Activated T-cell treated with anti-CD3 and anti-CD28 coated beads for 4 hours (primary cell): ENCODE results near the gene NEMF.
A peak's percentile ranks its signal among the peaks of the same experiment; 100 is the strongest.
"Not testable (repeated sequence)": the region's sequence is repeated elsewhere in the genome, so short reads cannot be mapped to it uniquely, and the experiment has no call there.

ENCODE experiments used
- DNase-seq: peaks from one replicate; pipeline ENCODE4 v3.0.0-alpha.2; 2020

Gene NEMF

GRCh38 chr14:49875640-49876198 is 23.1 kb upstream of the NEMF start:
- no peak for DNase-seq

- DNase-seq, result not testable (repeated sequence)
Observed at GRCh38 chr14:49873548-49873947, 21.0 kb upstream of the NEMF start.

GRCh38 chr14:49870908-49871307 is 18.3 kb upstream of the NEMF start:
- no peak for DNase-seq

- no peak for DNase-seq
Observed at GRCh38 chr14:49868720-49869114, 16.1 kb upstream of the NEMF start.

- DNase-seq, result peak; percentile 96
Observed at GRCh38 chr14:49867831-49868719, 15.5 kb upstream of the NEMF start.

GRCh38 chr14:49865431-49865859 is 12.9 kb upstream of the NEMF start:
- DNase-seq, result peak; percentile 74

- no peak for DNase-seq
Observed at GRCh38 chr14:49863487-49864281, 11.1 kb upstream of the NEMF start.

GRCh38 chr14:49862089-49862673 is 9.6 kb upstream of the NEMF start:
- DNase-seq, result peak; percentile 82

- DNase-seq, result peak; percentile 36
Observed at GRCh38 chr14:49861699-49862088, 9.1 kb upstream of the NEMF start.

GRCh38 chr14:49860988-49861698 is 8.6 kb upstream of the NEMF start:
- no peak for DNase-seq

- no peak for DNase-seq
Observed at GRCh38 chr14:49858383-49858782, 5.8 kb upstream of the NEMF start.

GRCh38 chr14:49857427-49858003 is 4.9 kb upstream of the NEMF start:
- DNase-seq, result no peak

- peak; percentile 54 for DNase-seq
Observed at GRCh38 chr14:49853572-49854375, 1.2 kb upstream of the NEMF start.

GRCh38 chr14:49853158-49853477 is 530 bp upstream of the NEMF start:
- DNase-seq, result no peak

- DNase-seq, result no peak
Observed at GRCh38 chr14:49851813-49852212, 775 bp downstream of the NEMF start.

- DNase-seq, result no peak
Observed at GRCh38 chr14:49849213-49849847, 3.3 kb downstream of the NEMF start.

- DNase-seq, result no peak
Observed at GRCh38 chr14:49828640-49829039, 23.9 kb downstream of the NEMF start.

- no peak for DNase-seq
Observed at GRCh38 chr14:49820176-49820575, 32.4 kb downstream of the NEMF start.

GRCh38 chr14:49816844-49817243 is 35.7 kb downstream of the NEMF start:
- DNase-seq, result no peak

GRCh38 chr14:49816118-49816517 is 36.5 kb downstream of the NEMF start:
- not testable (repeated sequence) for DNase-seq

GRCh38 chr14:49808780-49809179 is 43.8 kb downstream of the NEMF start:
- no peak for DNase-seq
